ENCODE results near the gene SIGLEC14.
A peak's percentile ranks its signal among the peaks of the same experiment; 100 is the strongest.

Gene SIGLEC14

GRCh38 chr19:51681286-51681941 lies 34.8 kb upstream of the SIGLEC14 start:
- peak; percentile 40; the same call in 1 of the 3 replicates for ATAC-seq
- TF ChIP-seq PPARA (CRISPR knock-in tag; IDR thresholded peaks at IDR 0.05; ENCODE audit: borderline replicate concordance) (no peak), POU6F1 (CRISPR knock-in tag; IDR thresholded peaks at IDR 0.05; ENCODE audit: borderline replicate concordance, low read depth) (no peak), ZNF565 (CRISPR knock-in tag; conservative IDR thresholded peaks at IDR 0.05; ENCODE audit: low read depth) (no peak), ARNTL (CRISPR knock-in tag; IDR thresholded peaks at IDR 0.05; ENCODE audit: borderline replicate concordance, low read depth) (no peak), CSRNP3 (CRISPR knock-in tag; IDR thresholded peaks at IDR 0.05) (no peak), ZC3H10 (CRISPR knock-in tag; IDR thresholded peaks at IDR 0.05) (no peak), CREB5 (CRISPR knock-in tag; IDR thresholded peaks at IDR 0.05; ENCODE audit: low read depth) (no peak), TSHZ2 (CRISPR knock-in tag; IDR thresholded peaks at IDR 0.05) (no peak), RARB (CRISPR knock-in tag; IDR thresholded peaks at IDR 0.05) (no peak), ZFP3 (CRISPR knock-in tag; IDR thresholded peaks at IDR 0.05) (no peak), SNAI2 (CRISPR knock-in tag; IDR thresholded peaks at IDR 0.05) (no peak)

GRCh38 chr19:51680474-51680873 lies 33.8 kb upstream of the SIGLEC14 start:
- ATAC-seq, result no peak

More at GRCh38 chr19:51680474-51680873, 33.8 kb upstream of the SIGLEC14 start:
- TF ChIP-seq PPARA (CRISPR knock-in tag; IDR thresholded peaks at IDR 0.05; ENCODE audit: borderline replicate concordance) (no peak), ZFP3 (CRISPR knock-in tag; IDR thresholded peaks at IDR 0.05) (no peak), ESRRG (CRISPR knock-in tag; IDR thresholded peaks at IDR 0.05) (no peak), ZFP30 (CRISPR knock-in tag; IDR thresholded peaks at IDR 0.05) (no peak), SNAI2 (CRISPR knock-in tag; IDR thresholded peaks at IDR 0.05) (no peak), ZNF565 (CRISPR knock-in tag; conservative IDR thresholded peaks at IDR 0.05; ENCODE audit: low read depth) (no peak), ZNF70 (CRISPR knock-in tag; IDR thresholded peaks at IDR 0.05) (no peak), CSRNP3 (CRISPR knock-in tag; IDR thresholded peaks at IDR 0.05) (no peak), PATZ1 (CRISPR knock-in tag; IDR thresholded peaks at IDR 0.05; ENCODE audit: borderline replicate concordance) (no peak), GLIS3 (CRISPR knock-in tag; IDR thresholded peaks at IDR 0.05) (no peak), ARNTL (CRISPR knock-in tag; IDR thresholded peaks at IDR 0.05; ENCODE audit: borderline replicate concordance, low read depth) (no peak), ZNF8 (CRISPR knock-in tag; IDR thresholded peaks at IDR 0.05) (no peak), POU6F1 (CRISPR knock-in tag; IDR thresholded peaks at IDR 0.05; ENCODE audit: borderline replicate concordance, low read depth) (no peak)

All from SK-N-SH treated with all-trans-retinoic acid at 6 μM for 48 hours (cell line).